Measurements from ENCODE around the gene ATP4B.

GRCh38 chr13:113650275-113650674, 7.7 kb downstream of the ATP4B start:
- no peak for TF ChIP-seq CTCF (conservative IDR thresholded peaks at IDR 0.05; ENCODE audit: low read depth, low read length)
- no peak for TF ChIP-seq EZH2phosphoT487 (IDR thresholded peaks at IDR 0.05; ENCODE audit: borderline replicate concordance, low read length)
